Measurements from ENCODE around the gene CHID1. TPM values are rescaled to one million over a fixed set of nuclear protein-coding genes. Genes with fewer than 3 reads are reported as not detected.

Gene CHID1
- total RNA-seq, 2 experiments from 2014 or later = 38.2 to 39.2 TPM

DNA sequence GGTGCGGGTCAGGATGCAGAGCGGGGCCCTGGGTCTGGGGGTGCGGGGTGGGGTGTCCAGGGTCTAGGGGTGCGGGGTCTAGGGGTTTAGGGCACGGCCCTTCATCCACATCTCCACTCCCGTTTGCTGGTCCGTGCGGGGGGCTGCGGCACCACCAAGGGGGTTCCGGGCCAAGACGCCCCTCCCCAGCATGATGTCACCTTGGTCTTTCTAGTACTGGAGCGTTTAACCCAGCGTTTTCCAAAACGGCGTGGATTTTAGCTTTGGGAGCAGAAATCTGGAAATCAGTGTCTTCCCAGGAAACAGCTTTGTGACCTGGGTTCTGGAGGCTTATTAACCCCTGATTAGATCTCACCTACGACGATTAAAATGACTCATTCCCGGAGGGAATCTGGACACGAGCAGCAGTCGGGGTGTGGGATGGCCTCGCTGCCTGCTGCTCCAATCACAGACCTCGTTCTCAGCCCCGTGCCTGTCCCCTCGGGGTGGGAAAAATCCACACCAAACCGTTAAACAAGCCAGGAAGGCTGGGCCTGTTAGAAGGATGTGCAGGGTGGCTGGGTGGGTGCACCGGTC is 15.8 kb upstream of the CHID1 start:
- CTCF ChIA-PET = no interaction called here
- Mint-ChIP-seq H3K27me3 (no peaks in the 10 kb centered on the region), H3K27ac (peak overlapping the region; percentile 63), H3K4me3 (peak overlapping the region; percentile 77), H3K4me1 (peaks cover 38% of the 10 kb centered on the region), H3K9me3 (no peaks in the 10 kb centered on the region), H3K36me3 (ENCODE audit: low read depth) (peaks cover 13% of the 10 kb centered on the region)
- DNase-seq = no peak
- POLR2A ChIA-PET = interaction anchor here (1.0 to 2.0 kb wide), 2 partner anchors 11 to 16 kb away, joined by 3 to 5 read pairs; partner anchors contain the start of gene CHID1

DNA sequence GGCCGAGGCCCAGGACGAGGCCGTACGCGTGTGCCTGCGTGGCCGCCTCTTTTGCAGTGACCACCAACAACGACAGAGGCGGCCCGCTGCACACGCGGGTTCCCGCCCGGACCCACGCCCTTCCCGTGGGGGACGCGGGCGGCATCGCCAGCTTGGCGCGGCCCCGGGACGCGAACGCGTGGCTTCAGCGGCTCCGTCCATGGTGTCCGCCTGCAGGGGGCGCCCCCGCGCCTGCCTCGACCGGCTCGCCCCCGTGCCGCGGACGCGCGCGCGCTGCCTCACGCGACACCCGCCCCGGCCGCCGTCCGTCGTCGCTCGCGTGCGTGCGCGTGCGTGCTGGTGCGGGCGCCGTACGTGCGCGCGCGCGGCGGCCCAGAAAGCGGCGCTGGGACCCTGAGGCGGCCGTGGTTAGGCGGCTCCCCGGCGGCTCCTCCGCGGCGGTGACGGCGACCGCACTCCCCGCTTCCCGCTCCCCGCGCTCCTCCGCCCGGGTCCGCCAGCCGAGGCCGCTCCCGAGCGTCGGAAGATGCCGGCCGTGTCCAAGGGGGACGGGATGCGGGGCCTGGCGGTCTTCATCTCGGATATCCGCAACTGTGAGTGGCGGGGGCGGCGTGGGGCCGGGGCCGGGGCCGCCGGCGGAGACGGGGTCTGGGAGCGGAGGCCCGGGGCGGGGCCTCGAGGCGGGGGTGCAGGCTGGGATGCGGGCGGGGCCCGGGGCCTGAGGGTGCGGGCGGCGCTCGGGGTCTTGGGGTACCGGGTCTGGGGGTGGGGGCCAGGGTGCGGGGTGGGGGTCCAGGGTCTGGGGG is 15.1 kb upstream of the CHID1 start, which contains the start of gene AP2A2:
AP2A2 (plus strand) TSS at position 375 of the 806 bp plus-strand sequence; CDS start at position 527, 152 bp downstream.
- H3K36me3 Mint-ChIP-seq (ENCODE audit: low read depth) = peaks cover 13% of the 10 kb centered on the region
- ChIA-PET CTCF (interaction anchor here (1.2 to 2.3 kb wide), 3 partner anchors 10 to 15 kb away, joined by 3 to 18 read pairs (median 3); partner anchors contain the start of gene CHID1), POLR2A (interaction anchor here (1.0 to 2.0 kb wide), 4 partner anchors 10 to 83 kb away, joined by 3 to 5 read pairs (median 3); partner anchors contain the start of genes CHID1, POLR2L and TSPAN4)
- peaks cover 31% of the 10 kb centered on the region for H3K4me1 Mint-ChIP-seq
- peak within 1 kb of the TSS; percentile 77 for H3K4me3 Mint-ChIP-seq
- peak within 1 kb of the TSS; percentile 63 for H3K27ac Mint-ChIP-seq
- peak; percentile 91 for DNase-seq
- H3K9me3 Mint-ChIP-seq = no peaks in the 10 kb centered on the region
- no peaks in the 10 kb centered on the region for H3K27me3 Mint-ChIP-seq

DNA sequence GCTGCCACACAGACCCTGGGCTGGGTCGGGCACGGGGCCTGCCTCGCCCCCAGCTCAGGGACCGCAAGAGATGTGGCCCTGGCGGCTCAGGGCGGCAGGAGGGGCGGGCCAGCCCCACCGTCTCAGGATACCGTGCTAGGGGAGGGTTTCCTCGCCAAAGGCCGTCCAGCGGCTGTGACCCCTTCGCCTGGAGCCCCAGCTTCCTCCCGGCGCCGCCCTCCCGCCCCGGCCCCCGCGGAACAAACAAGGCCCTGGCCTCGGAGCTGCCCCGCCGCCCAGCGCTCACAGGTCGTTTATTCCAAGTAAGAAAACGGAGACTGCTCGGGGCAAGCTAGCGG is 14.5 kb upstream of the CHID1 start:
- Mint-ChIP-seq H3K9me3 (no peaks in the 10 kb centered on the region), H3K36me3 (ENCODE audit: low read depth) (peaks cover 13% of the 10 kb centered on the region), H3K4me3 (no peak overlapping the region), H3K4me1 (peaks cover 30% of the 10 kb centered on the region), H3K27me3 (no peaks in the 10 kb centered on the region), H3K27ac (no peak overlapping the region)
- POLR2A ChIA-PET = interaction anchor here (0.6 to 2.0 kb wide), 4 partner anchors 14 to 116 kb away, joined by 3 to 5 read pairs (median 3); partner anchors contain the start of genes CHID1, POLR2L, RPLP2 and TSPAN4
- DNase-seq = no peak
- CTCF ChIA-PET = interaction anchor here (1.2 to 2.3 kb wide), 3 partner anchors 10 to 14 kb away, joined by 3 to 18 read pairs (median 3); partner anchors contain the start of gene CHID1

DNA sequence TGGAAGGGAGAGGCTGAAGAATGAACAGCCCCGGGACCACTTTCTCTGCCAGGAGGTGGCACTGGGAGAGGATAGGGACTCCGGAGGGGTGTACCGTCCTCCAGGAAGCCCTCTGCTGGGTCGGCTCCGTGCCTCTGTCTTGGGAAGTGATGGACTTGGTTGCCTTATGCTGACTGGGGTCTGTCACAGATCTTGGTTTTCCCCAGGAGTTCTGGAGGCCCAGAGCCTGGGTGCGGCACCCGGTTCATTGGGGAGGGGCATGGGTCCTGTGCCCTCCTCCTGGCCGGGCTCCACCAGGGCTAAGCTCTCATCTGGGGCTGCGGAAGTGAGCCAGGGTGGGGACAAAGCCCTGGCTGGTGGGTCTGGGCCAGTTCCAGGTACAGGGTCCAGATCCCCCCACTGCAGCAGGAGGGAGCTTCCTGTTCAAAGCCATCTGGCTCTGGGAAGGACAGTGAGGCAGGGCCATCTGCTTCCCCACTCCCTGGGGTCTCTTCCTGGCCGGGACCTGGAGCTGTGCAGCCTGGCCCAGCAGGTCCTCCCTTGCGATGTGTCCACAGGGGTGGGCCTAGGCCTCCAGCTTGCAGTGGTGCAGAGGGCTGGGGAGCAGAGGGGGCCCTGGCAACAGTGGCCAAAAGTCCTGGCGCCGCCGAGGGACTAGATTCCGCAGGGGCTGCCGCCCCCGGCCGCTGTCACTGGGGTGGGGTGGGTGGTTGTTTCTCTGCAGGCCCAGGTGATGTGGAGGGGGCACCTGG is 14.0 kb upstream of the CHID1 start:
- CTCF ChIA-PET = interaction anchor here (1.2 to 2.3 kb wide), 3 partner anchors 9 to 14 kb away, joined by 3 to 18 read pairs (median 3); partner anchors contain the start of gene CHID1
- H3K27ac Mint-ChIP-seq = no peak overlapping the region
- no peaks in the 10 kb centered on the region for H3K9me3 Mint-ChIP-seq
- H3K27me3 Mint-ChIP-seq = no peaks in the 10 kb centered on the region
- DNase-seq = no peak
- POLR2A ChIA-PET = interaction anchor here (0.6 to 2.0 kb wide), 6 partner anchors 13 to 115 kb away, joined by 3 to 5 read pairs (median 3); partner anchors contain the start of genes CHID1, POLR2L, RPLP2 and TSPAN4
- peaks cover 13% of the 10 kb centered on the region for H3K36me3 Mint-ChIP-seq (ENCODE audit: low read depth)
- no peak overlapping the region for H3K4me3 Mint-ChIP-seq
- H3K4me1 Mint-ChIP-seq = peaks cover 30% of the 10 kb centered on the region

DNA sequence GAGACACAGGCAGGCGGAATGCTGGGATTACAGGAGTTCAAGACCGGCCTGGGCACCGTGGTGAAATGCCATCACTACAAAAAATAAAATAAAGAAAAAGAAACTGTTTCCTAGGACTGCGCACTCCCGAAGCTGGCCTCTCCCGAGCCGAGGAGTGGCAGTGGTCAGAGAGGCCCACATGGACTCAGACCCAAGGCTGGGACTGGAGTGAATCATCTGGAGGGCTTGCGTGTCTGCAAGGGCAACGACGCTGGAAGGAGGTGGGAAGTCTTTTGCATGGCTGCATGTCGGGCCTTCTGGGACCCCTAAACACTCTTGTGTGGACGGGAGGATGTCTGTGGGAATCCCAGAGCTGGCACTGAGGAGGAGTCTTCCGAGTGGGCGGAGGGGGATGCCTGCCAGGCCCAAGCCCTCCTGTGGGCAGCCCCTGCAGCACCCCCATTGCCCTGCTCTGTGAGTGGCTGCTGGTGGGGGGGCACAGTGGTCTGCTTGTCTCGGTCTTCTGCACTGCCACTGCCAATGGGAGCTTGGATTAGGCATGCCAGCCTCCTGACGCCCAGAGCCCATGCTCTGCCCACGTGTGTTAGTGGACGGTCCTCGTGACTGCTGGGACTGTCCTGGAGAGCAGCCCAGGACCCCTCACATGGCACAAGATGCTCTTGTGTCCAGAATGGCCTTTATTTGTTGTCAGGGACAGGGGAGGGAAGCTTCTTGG is 13.2 kb upstream of the CHID1 start:
- no peak for DNase-seq
- Mint-ChIP-seq H3K27me3 (no peaks in the 10 kb centered on the region), H3K36me3 (ENCODE audit: low read depth) (peaks cover 11% of the 10 kb centered on the region), H3K4me1 (peaks cover 26% of the 10 kb centered on the region), H3K4me3 (no peak overlapping the region), H3K27ac (peak overlapping the region; percentile 64), H3K9me3 (no peaks in the 10 kb centered on the region)
- ChIA-PET CTCF (interaction anchor here (1.2 to 2.3 kb wide), 3 partner anchors 8 to 13 kb away, joined by 3 to 18 read pairs (median 3); partner anchors contain the start of gene CHID1), POLR2A (interaction anchor here (0.6 to 1.4 kb wide), 3 partner anchors 12 to 81 kb away, joined by 3 read pairs; partner anchors contain the start of genes POLR2L and TSPAN4)

DNA sequence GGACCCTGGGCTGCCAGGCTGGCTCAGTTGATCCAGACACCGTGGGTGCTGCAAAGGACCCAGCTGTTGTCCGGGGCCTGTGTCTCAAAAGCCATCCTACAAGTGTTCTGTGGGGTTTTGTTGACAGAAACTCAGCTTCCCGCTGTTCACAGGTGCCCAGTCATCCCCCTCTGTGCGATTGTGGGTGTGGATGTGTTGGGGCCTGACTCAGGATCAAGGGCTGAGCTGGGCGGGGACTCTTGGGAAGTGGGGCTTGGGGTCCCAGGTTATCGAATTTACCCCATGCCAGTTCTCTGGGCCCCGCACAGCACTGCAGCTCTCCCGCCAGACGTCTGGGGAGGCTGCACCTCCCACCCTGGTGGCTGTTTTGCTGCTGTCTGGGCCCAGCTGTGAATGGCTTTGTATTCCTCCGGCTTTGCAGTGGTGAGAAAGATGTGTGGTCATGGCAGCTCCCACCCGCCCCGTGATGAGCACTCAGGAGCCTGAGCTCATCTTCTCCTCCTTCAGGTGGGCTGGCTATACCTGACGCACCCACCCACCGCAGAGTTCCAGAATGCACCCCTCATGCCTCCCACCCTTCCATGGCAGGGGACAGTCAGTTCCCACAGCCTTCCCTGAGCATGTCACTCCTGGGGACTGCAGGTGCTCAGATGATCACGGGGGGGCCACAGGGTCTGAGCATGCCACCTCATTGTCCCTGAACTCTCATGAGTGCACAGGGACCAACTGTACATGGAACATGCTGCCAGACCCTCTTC is 11.5 kb upstream of the CHID1 start:
- H3K4me3 Mint-ChIP-seq = no peak overlapping the region
- no peak overlapping the region for H3K27ac Mint-ChIP-seq
- no peaks in the 10 kb centered on the region for H3K27me3 Mint-ChIP-seq
- no peak for DNase-seq
- ChIA-PET POLR2A (interaction anchor here (1.5 kb wide), 1 partner anchor 11 kb away, joined by 4 read pairs; no protein-coding TSS in a partner anchor), CTCF (interaction anchor here (1.5 kb wide), 1 partner anchor 11 kb away, joined by 5 read pairs; no protein-coding TSS in a partner anchor)
- peaks cover 9% of the 10 kb centered on the region for H3K4me1 Mint-ChIP-seq
- no peaks in the 10 kb centered on the region for H3K9me3 Mint-ChIP-seq
- peaks cover 6% of the 10 kb centered on the region for H3K36me3 Mint-ChIP-seq (ENCODE audit: low read depth)

DNA sequence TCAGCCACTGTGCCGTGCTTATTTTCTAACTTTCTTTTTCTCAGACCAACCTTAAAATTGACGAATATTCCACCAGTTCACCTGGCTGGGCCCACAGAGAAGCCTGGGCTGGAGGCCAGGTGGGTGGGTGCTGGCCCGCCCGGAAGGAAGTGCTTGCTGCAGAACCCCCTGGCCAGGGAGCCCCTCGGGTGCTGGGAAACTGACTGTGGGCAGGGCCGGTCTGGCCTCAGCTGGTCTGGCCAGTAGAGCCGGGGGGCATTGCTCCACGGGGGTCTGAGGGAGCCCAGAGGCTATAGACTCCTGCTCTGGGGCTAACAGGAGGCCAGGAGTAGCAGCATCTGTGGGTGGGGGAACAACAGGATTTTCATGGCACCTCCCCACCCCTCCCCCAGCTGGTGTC is 6.8 kb upstream of the CHID1 start:
- no peak overlapping the region for H3K4me3 Mint-ChIP-seq
- no peaks in the 10 kb centered on the region for H3K36me3 Mint-ChIP-seq (ENCODE audit: low read depth)
- POLR2A ChIA-PET = no interaction called here
- no peaks in the 10 kb centered on the region for H3K27me3 Mint-ChIP-seq
- H3K27ac Mint-ChIP-seq = no peak overlapping the region
- no peaks in the 10 kb centered on the region for H3K4me1 Mint-ChIP-seq
- CTCF ChIA-PET = no interaction called here
- no peaks in the 10 kb centered on the region for H3K9me3 Mint-ChIP-seq
- no peak for DNase-seq

DNA sequence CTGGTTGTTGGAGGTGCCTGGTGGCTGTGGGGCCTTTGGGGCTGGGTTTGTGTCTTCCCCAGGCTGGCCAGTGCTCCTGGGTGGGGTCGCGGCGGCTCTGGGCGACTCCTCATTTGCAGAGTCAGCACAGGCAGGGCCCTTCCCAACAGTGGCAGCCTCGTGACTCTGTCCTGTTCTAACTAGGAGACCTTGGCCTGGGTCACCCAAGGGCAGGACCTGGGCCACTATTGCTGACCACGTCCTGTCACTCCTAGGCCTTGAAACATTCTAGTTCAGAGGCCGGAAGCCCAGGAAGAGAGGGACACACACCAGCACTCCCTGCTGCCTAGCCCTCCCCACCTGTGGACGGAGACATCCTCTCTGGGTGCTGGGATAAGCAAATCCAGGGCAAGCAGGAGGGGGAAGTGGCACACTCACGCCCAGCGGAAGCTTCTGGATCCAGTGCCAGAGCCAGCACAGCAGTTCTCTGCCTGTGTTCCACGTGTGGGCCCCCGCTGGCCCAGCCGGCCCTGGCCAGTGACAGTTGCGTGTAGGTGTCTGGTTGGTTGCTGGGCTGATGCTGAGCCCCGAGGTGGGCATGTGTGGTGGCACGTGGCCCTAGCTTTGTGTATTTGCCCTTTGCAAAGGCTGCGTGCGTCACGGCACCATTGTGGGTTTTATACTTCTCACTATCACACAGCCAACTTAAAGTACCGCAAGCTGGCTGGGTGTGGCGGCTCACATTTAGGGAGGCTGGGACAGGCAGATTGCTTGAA is 4.3 kb upstream of the CHID1 start:
- Mint-ChIP-seq H3K4me1 (peaks cover 8% of the 10 kb centered on the region), H3K36me3 (ENCODE audit: low read depth) (no peaks in the 10 kb centered on the region), H3K4me3 (no peak overlapping the region), H3K27ac (no peak overlapping the region), H3K9me3 (no peaks in the 10 kb centered on the region), H3K27me3 (no peaks in the 10 kb centered on the region)
- ChIA-PET POLR2A (no interaction called here), CTCF (interaction anchor here (0.6 to 0.7 kb wide), 2 partner anchors 10 to 53 kb away, joined by 3 read pairs; no protein-coding TSS in a partner anchor)
- DNase-seq = no peak

DNA sequence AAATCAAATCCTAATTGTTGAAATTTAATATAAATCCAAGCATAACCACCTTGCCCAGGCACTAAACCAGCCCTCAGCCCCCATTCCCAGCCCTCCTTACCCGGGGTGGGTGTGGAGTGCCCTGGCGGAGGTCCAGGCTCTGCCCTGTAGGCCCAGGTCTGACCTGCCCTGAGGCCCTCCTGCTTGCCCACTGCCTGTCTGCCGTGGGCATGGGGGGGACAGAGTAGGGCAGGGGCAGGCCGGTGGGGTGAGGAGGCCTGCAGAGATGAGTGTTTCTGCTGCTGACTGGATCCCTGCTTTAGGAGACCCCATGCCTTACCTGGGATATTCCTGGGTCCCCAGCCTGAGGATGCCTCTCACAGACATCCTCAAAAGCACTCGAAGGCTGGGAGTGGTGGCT is 3.6 kb upstream of the CHID1 start:
- CTCF ChIA-PET = no interaction called here
- H3K4me3 Mint-ChIP-seq = no peak overlapping the region

DNA sequence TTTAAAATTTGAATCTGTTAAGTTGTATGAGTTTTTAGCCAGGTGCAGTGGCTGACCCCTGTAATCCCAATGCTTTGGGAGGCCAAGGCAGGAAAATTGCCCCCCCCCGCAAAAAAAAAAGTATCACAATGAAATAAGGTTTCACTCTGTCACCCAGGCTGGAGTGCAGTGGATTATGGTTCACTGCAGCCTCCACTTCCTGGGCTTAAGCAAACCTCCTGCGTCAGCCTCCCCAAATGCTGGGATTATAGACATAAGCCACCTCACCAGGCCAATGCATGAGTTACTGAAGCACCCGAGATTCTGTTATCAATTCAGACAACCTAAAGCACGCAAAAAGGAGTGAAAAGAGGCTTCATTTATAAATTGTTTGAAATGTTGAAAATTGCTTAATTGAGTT is 2.4 kb upstream of the CHID1 start:
- ChIA-PET POLR2A (no interaction called here), CTCF (interaction anchor here (2.7 kb wide), 1 partner anchor 15 kb away, joined by 6 read pairs; no protein-coding TSS in a partner anchor)
- no peak for DNase-seq
- Mint-ChIP-seq H3K27me3 (no peaks in the 10 kb centered on the region), H3K27ac (no peak overlapping the region), H3K9me3 (no peaks in the 10 kb centered on the region), H3K4me1 (peaks cover 22% of the 10 kb centered on the region), H3K4me3 (no peak overlapping the region), H3K36me3 (ENCODE audit: low read depth) (no peaks in the 10 kb centered on the region)

More for the DNA sequence above, 3.6 kb upstream of the CHID1 start:
- peaks cover 15% of the 10 kb centered on the region for H3K4me1 Mint-ChIP-seq
- H3K27me3 Mint-ChIP-seq = no peaks in the 10 kb centered on the region
- no peaks in the 10 kb centered on the region for H3K36me3 Mint-ChIP-seq (ENCODE audit: low read depth)
- no peak overlapping the region for H3K27ac Mint-ChIP-seq
- POLR2A ChIA-PET = no interaction called here
- no peaks in the 10 kb centered on the region for H3K9me3 Mint-ChIP-seq
- DNase-seq = no peak

DNA sequence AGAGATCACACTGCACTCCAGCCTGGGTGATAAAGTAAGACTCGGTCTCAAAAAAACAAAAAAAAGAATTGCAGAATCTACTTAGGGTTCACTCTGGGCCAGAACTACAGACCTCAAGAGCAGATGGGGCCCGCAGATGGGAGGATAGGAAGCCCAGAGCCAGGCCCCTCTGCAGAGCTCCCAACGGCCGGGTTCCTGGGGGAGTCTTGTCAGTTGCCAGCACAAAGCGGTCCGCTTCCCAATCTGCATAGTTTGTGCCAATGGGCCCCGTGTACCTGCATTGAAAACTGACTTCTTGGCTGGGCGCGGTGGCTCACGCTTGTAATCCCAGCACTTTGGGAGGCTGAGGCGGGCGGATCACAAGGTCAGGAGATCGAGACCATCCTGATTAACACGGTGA is 1.7 kb upstream of the CHID1 start:
- no peaks in the 10 kb centered on the region for H3K9me3 Mint-ChIP-seq
- DNase-seq = no peak
- no peaks in the 10 kb centered on the region for H3K36me3 Mint-ChIP-seq (ENCODE audit: low read depth)
- CTCF ChIA-PET = interaction anchor here (2.7 to 3.5 kb wide), 2 partner anchors 13 to 16 kb away, joined by 6 to 18 read pairs; partner anchors contain the start of gene AP2A2
- H3K27me3 Mint-ChIP-seq = no peaks in the 10 kb centered on the region
- no peak overlapping the region for H3K27ac Mint-ChIP-seq
- POLR2A ChIA-PET = interaction anchor here (1.1 to 1.7 kb wide), 5 partner anchors 12 to 142 kb away, joined by 3 to 6 read pairs (median 3); partner anchors contain the start of genes AP2A2 and TSPAN4
- H3K4me1 Mint-ChIP-seq = peaks cover 25% of the 10 kb centered on the region
- peak overlapping the region; percentile 85 for H3K4me3 Mint-ChIP-seq

Data from activated CD4-positive, alpha-beta memory T cell treated with anti-CD3 and anti-CD28 coated beads, Interleukin-2, amount 10 ng/mL, durations not matched to agents 7 days and 5 days (primary cell).